CD1c-positive myeloid dendritic cell (primary cell): Measurements from ENCODE around the gene IL18RAP.

Experiments used
- DNase-seq: peaks from one replicate; pipeline ENCODE4 v3.0.0-alpha.2; 2016; ENCODE audit errors: extremely low spot score

Gene IL18RAP

GRCh38 chr2:102423368-102423767 lies 408 bp downstream of the IL18RAP start:
- no peak for DNase-seq

GRCh38 chr2:102424754-102425153 lies 1.8 kb downstream of the IL18RAP start:
- DNase-seq: peak; percentile 29

DNA sequence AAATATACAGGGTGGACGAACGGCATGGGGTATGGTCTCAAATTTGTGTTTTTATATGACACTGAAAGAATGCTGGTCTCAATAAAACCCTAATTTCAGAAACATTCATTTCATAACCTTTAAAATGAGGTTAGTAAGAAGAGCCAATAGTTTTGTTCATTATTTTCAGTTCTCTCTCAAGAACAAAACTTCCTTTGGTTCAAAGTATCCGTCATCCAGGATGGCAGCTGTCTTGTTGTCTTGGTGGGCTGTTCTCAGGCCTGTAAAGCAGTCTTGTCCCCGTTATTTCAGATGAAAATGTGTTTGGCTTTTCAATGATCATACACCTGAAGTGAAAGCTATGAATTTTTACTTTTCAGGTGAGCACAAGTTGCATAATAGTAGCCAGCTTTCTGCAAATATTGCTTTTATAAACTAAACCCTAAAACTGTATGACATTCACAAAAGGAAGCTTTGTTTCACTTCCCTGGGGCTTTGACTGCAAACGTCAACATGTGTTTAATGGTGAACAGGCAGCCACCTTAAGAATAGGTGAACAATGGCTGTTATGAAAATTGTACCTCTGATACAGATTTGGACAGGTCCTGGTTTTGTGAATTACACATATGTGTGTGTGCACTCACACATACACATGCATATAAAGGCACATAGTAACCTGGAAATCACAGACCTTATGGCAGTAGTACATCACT lies 2.6 kb downstream of the IL18RAP start:
- no peak for DNase-seq

- no peak for DNase-seq
Observed at GRCh38 chr2:102427249-102427648, 4.3 kb downstream of the IL18RAP start.

- DNase-seq: no peak
Observed at GRCh38 chr2:102428573-102428972, 5.6 kb downstream of the IL18RAP start.

- DNase-seq: no peak
Observed at GRCh38 chr2:102432386-102432785, 9.4 kb downstream of the IL18RAP start.

DNA sequence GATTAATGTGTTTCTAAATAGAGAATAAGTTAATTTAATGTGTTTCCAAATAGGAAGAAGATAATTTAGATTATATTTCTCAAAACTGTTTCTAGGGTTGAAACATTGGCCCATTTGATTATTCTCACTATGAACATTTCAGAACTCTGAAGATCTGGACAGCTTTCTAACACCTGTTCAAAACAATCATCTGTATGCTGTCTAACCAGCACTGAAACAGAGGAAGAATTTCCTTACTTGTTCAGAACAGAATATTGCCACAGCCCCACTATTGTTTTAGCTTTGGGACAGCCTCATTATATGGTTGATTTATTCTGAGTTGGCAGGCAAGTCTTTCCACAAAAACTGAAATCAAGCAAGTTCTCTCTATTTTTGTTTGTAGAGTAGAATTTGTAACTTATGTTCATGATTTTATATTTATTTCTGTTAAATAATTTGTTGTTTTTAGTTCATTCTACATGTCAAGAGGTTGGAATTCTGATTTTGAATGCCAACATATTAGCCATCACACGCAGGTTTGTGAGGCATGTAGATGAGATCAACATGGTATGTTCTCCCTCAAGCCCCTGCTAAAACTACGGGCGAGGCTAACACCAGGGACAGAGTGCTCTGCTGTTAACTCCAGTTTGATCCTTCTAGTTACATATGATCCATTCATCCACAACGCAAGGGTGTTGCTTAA lies 11.2 kb downstream of the IL18RAP start:
- DNase-seq: no peak

GRCh38 chr2:102434655-102435381 lies 11.9 kb downstream of the IL18RAP start:
- no peak for DNase-seq

DNA sequence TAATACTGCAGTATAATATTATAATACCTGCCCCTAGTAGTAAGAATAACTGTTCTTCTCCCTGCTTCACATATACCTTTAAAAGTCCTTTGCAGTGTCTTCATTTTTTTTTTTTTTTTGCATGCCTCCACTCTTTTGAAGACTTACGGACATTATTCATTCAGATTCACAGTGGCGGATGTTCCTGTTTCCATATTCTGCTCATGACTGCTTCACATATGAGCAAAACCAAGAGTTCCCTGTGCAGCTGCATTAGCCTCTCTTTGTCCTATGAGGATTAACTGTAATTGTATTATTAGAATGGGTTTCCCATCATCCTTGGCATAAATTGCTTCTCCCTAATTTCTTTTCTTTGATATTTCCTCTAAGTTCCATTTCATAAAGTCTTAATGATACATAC lies 12.8 kb downstream of the IL18RAP start:
- peak; percentile 25 for DNase-seq

DNA sequence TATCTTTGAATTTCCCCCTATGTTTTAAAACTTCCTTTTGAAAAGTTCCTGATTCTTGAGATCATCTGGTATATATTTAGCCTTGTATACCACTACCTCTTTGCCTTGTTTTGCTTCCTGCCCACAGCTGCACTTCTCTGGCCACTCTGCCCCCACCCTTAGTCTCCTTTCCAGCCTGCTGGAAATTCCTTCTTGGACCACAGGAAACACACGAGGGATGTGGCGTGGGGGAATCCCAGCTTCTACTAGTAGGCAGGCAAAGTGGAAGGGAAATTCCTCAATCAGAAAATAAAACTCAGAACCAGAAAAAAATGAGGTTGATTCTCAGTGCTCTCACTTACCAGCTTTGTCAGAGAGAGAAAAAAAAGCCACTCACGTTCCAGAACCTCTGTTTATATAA lies 13.4 kb downstream of the IL18RAP start:
- peak; percentile 27 for DNase-seq

- no peak for DNase-seq
Observed at GRCh38 chr2:102437122-102437521, 14.2 kb downstream of the IL18RAP start.

DNA sequence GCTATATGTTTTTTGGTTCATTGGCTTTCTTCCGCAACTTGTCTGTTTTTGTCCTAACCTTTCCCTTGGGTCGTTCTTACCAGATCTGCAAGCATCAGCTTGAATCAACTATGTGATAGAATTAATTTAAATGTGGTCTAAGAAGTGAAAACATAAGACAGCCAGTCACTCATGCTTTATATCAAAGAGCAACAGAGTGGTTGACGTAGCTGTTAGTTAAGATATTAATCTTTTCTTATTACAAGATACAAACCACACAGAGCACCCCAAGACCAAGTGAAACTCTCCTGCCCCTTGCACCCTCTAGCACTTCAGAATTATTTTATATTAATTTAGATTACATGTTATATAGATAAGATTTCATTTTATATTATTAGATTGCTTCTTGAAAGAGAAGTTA lies 15.2 kb downstream of the IL18RAP start:
- no peak for DNase-seq

DNA sequence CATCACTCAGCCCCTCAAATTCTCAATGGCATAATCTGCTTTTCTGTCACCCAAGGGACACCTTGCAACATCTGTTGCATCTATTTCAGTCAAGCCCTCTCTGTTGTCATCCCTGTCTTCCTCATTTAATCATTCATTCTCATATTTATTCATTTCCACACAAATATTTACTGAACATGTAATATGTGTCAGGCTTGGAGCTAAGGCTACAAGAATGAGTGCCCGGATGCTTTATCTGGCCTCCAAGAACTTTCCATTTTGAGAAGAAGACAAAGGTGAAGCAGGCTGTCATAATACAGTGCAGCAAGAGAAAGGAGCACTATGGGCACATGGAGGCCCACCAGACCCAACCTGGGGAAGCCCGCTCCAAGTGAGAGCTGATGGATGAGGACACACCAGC lies 15.6 kb downstream of the IL18RAP start:
- no peak for DNase-seq

DNA sequence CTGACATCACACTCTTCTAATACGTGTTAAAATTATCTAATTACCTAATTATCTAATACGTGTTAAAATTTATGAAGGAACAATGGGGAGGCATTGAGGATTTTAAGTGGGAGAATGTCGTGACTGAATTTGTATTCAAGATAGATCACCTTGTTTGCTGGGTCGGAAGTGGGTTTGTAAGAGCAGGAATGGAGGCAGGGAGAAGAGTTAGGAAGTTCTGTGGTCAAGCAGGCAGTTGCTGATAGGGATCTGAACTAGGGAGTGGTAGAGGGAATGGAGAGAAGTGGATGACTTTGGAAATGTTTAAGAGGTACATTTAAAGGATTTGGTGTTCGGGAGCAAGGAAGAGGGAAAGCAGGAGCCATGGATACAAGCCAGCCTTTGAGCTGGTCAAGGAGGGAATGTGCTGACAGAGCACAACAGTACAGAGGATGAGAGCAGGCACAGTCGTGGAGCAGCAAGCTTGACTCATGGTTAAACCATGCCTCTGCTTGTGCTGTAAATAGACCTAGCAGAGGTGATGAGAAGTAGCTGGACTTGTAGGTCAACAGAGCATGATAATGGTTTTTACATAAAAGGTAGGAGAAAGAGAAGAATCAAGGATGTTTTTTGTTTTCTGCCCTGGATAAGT lies 16.2 kb downstream of the IL18RAP start:
- no peak for DNase-seq

- DNase-seq: peak; percentile 64
Observed at GRCh38 chr2:102442967-102443828, 20.2 kb downstream of the IL18RAP start.

DNA sequence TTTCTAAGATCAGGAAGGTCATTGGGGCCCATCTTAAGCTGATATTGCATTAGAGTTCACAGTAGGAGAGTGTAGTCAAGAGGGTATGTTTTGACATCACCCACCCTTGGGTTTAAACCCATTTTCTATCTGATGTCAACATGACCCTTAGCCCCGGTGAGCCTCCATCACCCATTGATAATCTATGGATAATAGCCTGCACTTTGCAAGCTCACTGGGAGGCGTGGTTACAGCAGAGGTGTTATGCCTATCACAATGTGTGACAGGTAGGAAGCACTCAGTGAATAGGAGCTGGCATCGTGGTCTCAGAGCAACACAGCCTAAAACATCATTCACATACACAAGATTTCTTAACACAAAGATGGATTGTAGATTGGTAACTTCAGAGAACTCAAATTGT lies 21.3 kb downstream of the IL18RAP start:
- DNase-seq: no peak

GRCh38 chr2:102446936-102447335 lies 24.0 kb downstream of the IL18RAP start:
- DNase-seq: no peak

- DNase-seq: peak; percentile 59
Observed at GRCh38 chr2:102449370-102449974, 26.5 kb downstream of the IL18RAP start.

DNA sequence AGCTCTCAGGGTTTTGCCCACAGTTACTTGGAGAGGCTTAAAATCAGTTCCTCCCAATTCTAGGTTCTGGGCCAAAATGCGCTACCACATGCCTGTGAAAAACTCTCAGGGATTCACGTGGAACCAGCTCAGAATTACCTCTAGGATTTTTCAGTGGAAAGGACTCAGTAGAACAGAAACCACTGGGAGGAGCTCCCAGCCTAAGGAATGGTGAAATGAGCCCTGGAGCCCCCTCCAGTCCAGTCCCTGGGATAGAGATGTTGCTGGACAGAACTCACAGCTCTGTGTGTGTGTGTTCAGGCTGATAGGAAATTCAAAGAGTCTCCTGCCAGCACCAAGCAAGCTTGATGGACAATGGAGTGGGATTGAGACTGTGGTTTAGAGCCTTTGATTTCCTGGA lies 29.0 kb downstream of the IL18RAP start:
- no peak for DNase-seq

DNA sequence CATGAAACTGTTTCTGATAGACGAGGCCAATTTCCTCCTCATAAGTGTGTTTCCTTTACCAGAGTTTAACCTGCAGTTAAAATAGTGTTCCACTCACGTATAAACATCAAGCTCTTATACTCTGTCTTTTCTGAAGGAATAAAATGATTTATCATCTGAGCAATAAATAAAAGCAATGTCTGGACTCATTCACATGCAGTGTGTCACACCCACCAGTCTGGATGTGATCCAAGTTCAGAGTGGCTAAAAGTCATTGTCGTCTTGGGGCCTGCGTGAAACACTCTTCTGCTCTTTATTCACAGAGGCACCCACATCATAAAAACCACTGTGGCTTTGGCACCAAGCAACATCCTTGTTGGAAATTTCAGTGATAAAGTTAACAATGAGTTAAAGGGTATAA lies 30.5 kb downstream of the IL18RAP start:
- no peak for DNase-seq

- no peak for DNase-seq
Observed at GRCh38 chr2:102455061-102455670, 32.2 kb downstream of the IL18RAP start.
